HCT116 (cell line): ENCODE measurements around the gene CGB1. TPM values are rescaled to one million over a fixed set of nuclear protein-coding genes. Genes with fewer than 3 reads are reported as not detected.

Source experiments
- ATAC-seq: fragments of 200-7000 bp; cut with Tn5 transposase; 2 replicates; pipeline ENCODE4 v1.9.1; 2020; ENCODE audit warnings: mild to moderate bottlenecking, moderate library complexity
- BruUV-seq: library from RNA; stranded (reverse); fragments of 400-500 nt; replicated peaks from 2 replicates; lab custom pipeline; 2021; lab: Mats Ljungman, UMichigan
- CTCF ChIA-PET: fragments of 300-600 bp; sonication (Branson Sonifier 250); formaldehyde crosslinking; loops from one replicate; lab custom pipeline; 2021; ENCODE audit warnings: antibody characterized with exemption; lab: Charles Lee
- POLR2A ChIA-PET: fragments of 300-600, 350-600 bp; sonication (Branson Sonifier 250); formaldehyde crosslinking; loops from one replicate; lab custom pipeline; 2021; ENCODE audit warnings: antibody characterized with exemption; lab: Charles Lee
- RAD21 ChIA-PET, 2 experiments: fragments of 300-600 bp; sonication (Branson Sonifier 250); formaldehyde crosslinking; loops; one replicate each; lab custom pipeline; 2023; ENCODE audit warnings: low total read pairs in 2 of 2; ENCODE audit not compliant: uncharacterized antibody in 2 of 2, unreplicated experiment in 2 of 2, low non-redundant PET in 1 of 2; lab: Charles Lee
- DNase-seq: peaks from one replicate; pipeline ENCODE4 v3.0.0-alpha.2; 2010; ENCODE audit warnings: low read depth, low spot score
- H2AFZ ChIP-seq: fragments of 200-600 bp; shearing (Covaris generic), sonication (generic); 2 replicates; pipeline ENCODE4 v1.6.1; 2017; ENCODE audit warnings: low read depth, mixed run types, mixed read lengths, antibody characterized with exemption, low read length; ENCODE audit not compliant: poor library complexity, severe bottlenecking
- H3K27ac ChIP-seq: 2 replicates; pipeline ENCODE4 v1.5.1; 2012; ENCODE audit warnings: low read depth, low read length
- H3K27me3 ChIP-seq: fragments of 200-600 bp; sonication (generic); 2 replicates; pipeline ENCODE4 v1.6.1; 2016; ENCODE audit warnings: mixed run types, low read length, mixed read lengths; ENCODE audit not compliant: insufficient read depth
- H3K36me3 ChIP-seq, 2 experiments: fragments of 200-500 bp in 1 of 2; fragments of 200-600 bp in 1 of 2; sonication (Bioruptor generic) in 1 of 2; sonication (generic) in 1 of 2; 2 replicates each; pipeline versions ENCODE4 v1.5.1 to v1.6.1; 2014 to 2016; ENCODE audit warnings: low read length in 2 of 2, inconsistent platforms in 1 of 2, mixed read lengths in 1 of 2, mixed run types in 1 of 2; ENCODE audit not compliant: insufficient read depth in 2 of 2, control insufficient read depth in 1 of 2
- H3K4me1 ChIP-seq, 2 experiments: fragments of 200-600 bp in 1 of 2; sonication (generic) in 1 of 2; 2 replicates each; pipeline versions ENCODE4 v1.5.1 to v1.6.1; 2012 to 2017; ENCODE audit warnings: low read length in 2 of 2, inconsistent platforms in 1 of 2, mild to moderate bottlenecking in 1 of 2, mixed read lengths in 1 of 2, mixed run types in 1 of 2, moderate library complexity in 1 of 2; ENCODE audit not compliant: insufficient read depth in 2 of 2, control insufficient read depth in 1 of 2
- H3K4me2 ChIP-seq: fragments of 200-600 bp; sonication (generic); 2 replicates; pipeline ENCODE4 v1.6.1; 2017; ENCODE audit warnings: mixed run types, low read length, mixed read lengths
- H3K4me3 ChIP-seq, 2 experiments: fragments of 200-600 bp in 1 of 2; sonication (generic) in 1 of 2; replicated peaks in 1 of 2; 2 replicates each; pipeline ENCODE4 v1.5.1; 2011 to 2016; ENCODE audit warnings: low read length in 2 of 2, control low read depth in 1 of 2, low read depth in 1 of 2, mild to moderate bottlenecking in 1 of 2, mixed read lengths in 1 of 2, mixed run types in 1 of 2
- H3K79me2 ChIP-seq: fragments of 200-600 bp; sonication (generic); 2 replicates; pipeline ENCODE4 v1.6.1; 2017; ENCODE audit warnings: mild to moderate bottlenecking, mixed run types, low read length, moderate library complexity, mixed read lengths; ENCODE audit not compliant: insufficient read depth
- H3K9ac ChIP-seq: fragments of 200-600 bp; sonication (generic); 2 replicates; pipeline ENCODE4 v1.6.1; 2016; ENCODE audit warnings: low read length, mixed read lengths
- H3K9me2 ChIP-seq: fragments of 200-600 bp; sonication (generic), shearing (Covaris generic); 2 replicates; pipeline ENCODE4 v1.6.1; 2017; ENCODE audit warnings: mixed run types, mild to moderate bottlenecking, moderate library complexity; ENCODE audit not compliant: insufficient read depth
- H3K9me3 ChIP-seq, 2 experiments: fragments of 200-500 bp in 1 of 2; fragments of 200-600 bp in 1 of 2; sonication (Bioruptor generic) in 1 of 2; sonication (generic) in 1 of 2; 2 replicates each; pipeline ENCODE4 v1.6.1; 2014 to 2017; ENCODE audit warnings: low read length in 2 of 2, mixed read lengths in 2 of 2, inconsistent platforms in 1 of 2, low read depth in 1 of 2, mild to moderate bottlenecking in 1 of 2, mixed run types in 1 of 2, moderate library complexity in 1 of 2; ENCODE audit not compliant: control insufficient read depth in 1 of 2, insufficient read depth in 1 of 2
- H4K20me1 ChIP-seq: fragments of 200-600 bp; sonication (generic), shearing (Covaris generic); 2 replicates; pipeline ENCODE4 v1.6.1; 2017; ENCODE audit warnings: mixed run types, mild to moderate bottlenecking, moderate library complexity; ENCODE audit not compliant: insufficient read depth
- CBX3 ChIP-seq: IDR thresholded peaks from 2 replicates; pipeline ENCODE4 v1.6.1; 2012; ENCODE audit warnings: low read depth
- CEBPB ChIP-seq: IDR thresholded peaks from 2 replicates; pipeline ENCODE4 v1.6.1; 2012; ENCODE audit warnings: low read depth
- ELF1 ChIP-seq: IDR thresholded peaks from 2 replicates; pipeline ENCODE4 v1.6.1; 2012; ENCODE audit warnings: low read depth, borderline replicate concordance
- POLR2AphosphoS5 ChIP-seq: IDR thresholded peaks from 2 replicates; pipeline ENCODE4 v1.6.1; 2011; ENCODE audit warnings: mild to moderate bottlenecking, low read depth, low read length, moderate library complexity
- SRF ChIP-seq: IDR thresholded peaks from 2 replicates; pipeline ENCODE4 v1.6.1; 2012; ENCODE audit warnings: low read depth
- TCF7L2 ChIP-seq: IDR thresholded peaks from 2 replicates; pipeline ENCODE4 v1.7.0; 2011; ENCODE audit warnings: borderline replicate concordance, inconsistent platforms; ENCODE audit not compliant: insufficient read depth, insufficient read length; ENCODE audit errors: extremely low read depth
- YY1 ChIP-seq: IDR thresholded peaks from 2 replicates; pipeline ENCODE4 v1.6.1; 2011; ENCODE audit warnings: low read length, low read depth, moderate library complexity, mild to moderate bottlenecking; ENCODE audit not compliant: insufficient replicate concordance; ENCODE audit errors: extremely low read depth
- ZNF274 ChIP-seq: fragments of 200-500 bp; sonication (Bioruptor generic); IDR thresholded peaks from 2 replicates; pipeline ENCODE4 v1.6.1; 2014; ENCODE audit warnings: mild to moderate bottlenecking, low read depth, low read length, inconsistent platforms
- intact Hi-C: fragments of 100-400 bp; cut with micrococcal nuclease; formaldehyde crosslinking; loops from 2 replicates; pipeline ENCODE4 v1.10.0; 2022
- total RNA-seq: library from RNA; stranded (reverse); gene quantifications from one replicate; pipeline ENCODE4 v1.2.1, GENCODE V29; 2021; ENCODE audit not compliant: unreplicated experiment
- TF ChIP-seq, protein P1 (sequence below): IDR thresholded peaks from 2 replicates; pipeline ENCODE4 v1.6.1; 2012
- TF ChIP-seq, protein P2 (sequence below): IDR thresholded peaks from 2 replicates; pipeline ENCODE4 v1.6.1; 2011; ENCODE audit warnings: mild to moderate bottlenecking, low read length, moderate library complexity; ENCODE audit not compliant: insufficient replicate concordance; ENCODE audit errors: extremely low read depth
- TF ChIP-seq, protein P3 (sequence below): IDR thresholded peaks from 2 replicates; pipeline ENCODE4 v1.6.1; 2012; ENCODE audit warnings: low read depth
- TF ChIP-seq, protein P4 (sequence below), 3 experiments: fragments of 200-600 bp in 1 of 3; sonication (generic) in 1 of 3; IDR thresholded peaks in 2 of 3; conservative IDR thresholded peaks in 1 of 3; 2 replicates each; pipeline ENCODE4 v1.5.1; 2012 to 2017; ENCODE audit warnings: low read depth in 2 of 3, low read length in 2 of 3, antibody characterized with exemption in 1 of 3, borderline replicate concordance in 1 of 3, control low read depth in 1 of 3, mild to moderate bottlenecking in 1 of 3, mixed read lengths in 1 of 3, mixed run types in 1 of 3, moderate library complexity in 1 of 3; ENCODE audit not compliant: insufficient read depth in 1 of 3

CGB1 gene
- total RNA-seq, 1 experiment from 2014 or later = 0.76 TPM

DNA sequence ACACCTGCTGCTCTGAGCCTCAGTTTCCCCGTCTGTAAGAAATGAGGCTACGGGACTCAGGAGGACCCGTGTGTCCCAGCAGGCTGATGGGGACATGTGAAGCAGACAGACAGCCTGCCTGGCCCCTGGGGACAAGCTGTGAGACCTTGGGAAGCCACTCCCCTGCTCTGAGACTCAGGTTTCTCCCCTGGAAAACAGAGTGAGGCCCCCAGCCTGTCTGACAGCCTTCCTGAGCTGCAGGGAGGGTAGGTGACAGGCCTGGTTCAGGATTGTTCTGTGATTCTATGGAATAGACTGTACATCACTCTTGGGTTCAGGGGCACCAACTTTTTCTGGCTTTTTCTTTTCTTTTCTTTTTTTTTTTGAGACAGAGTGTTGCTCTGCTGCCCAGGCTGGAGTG, 30.9 kb upstream of the CGB1 start:
- no peak overlapping the region for H2AFZ ChIP-seq
- intact Hi-C loops = no loop called here
- peaks cover 30 to 50% of the 10 kb centered on the region in 2 experiments for H3K4me1 ChIP-seq
- H3K27me3 ChIP-seq = no peaks in the 10 kb centered on the region
- no peak overlapping the region; the same call in 1 of the 2 replicates for H3K4me2 ChIP-seq
- H3K9me2 ChIP-seq = no peaks in the 10 kb centered on the region
- no peak for TF ChIP-seq YY1
- TF ChIP-seq ZNF274 = no peak
- TF ChIP-seq, protein P1, sequence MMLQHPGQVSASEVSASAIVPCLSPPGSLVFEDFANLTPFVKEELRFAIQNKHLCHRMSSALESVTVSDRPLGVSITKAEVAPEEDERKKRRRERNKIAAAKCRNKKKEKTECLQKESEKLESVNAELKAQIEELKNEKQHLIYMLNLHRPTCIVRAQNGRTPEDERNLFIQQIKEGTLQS = no peak
- no peak for TF ChIP-seq POLR2AphosphoS5
- no peak for TF ChIP-seq SRF
- TF ChIP-seq, protein P2, sequence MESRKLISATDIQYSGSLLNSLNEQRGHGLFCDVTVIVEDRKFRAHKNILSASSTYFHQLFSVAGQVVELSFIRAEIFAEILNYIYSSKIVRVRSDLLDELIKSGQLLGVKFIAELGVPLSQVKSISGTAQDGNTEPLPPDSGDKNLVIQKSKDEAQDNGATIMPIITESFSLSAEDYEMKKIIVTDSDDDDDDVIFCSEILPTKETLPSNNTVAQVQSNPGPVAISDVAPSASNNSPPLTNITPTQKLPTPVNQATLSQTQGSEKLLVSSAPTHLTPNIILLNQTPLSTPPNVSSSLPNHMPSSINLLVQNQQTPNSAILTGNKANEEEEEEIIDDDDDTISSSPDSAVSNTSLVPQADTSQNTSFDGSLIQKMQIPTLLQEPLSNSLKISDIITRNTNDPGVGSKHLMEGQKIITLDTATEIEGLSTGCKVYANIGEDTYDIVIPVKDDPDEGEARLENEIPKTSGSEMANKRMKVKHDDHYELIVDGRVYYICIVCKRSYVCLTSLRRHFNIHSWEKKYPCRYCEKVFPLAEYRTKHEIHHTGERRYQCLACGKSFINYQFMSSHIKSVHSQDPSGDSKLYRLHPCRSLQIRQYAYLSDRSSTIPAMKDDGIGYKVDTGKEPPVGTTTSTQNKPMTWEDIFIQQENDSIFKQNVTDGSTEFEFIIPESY = no peak
- TF ChIP-seq ELF1 = no peak
- no peak for TF ChIP-seq CBX3
- TF ChIP-seq, protein P3, sequence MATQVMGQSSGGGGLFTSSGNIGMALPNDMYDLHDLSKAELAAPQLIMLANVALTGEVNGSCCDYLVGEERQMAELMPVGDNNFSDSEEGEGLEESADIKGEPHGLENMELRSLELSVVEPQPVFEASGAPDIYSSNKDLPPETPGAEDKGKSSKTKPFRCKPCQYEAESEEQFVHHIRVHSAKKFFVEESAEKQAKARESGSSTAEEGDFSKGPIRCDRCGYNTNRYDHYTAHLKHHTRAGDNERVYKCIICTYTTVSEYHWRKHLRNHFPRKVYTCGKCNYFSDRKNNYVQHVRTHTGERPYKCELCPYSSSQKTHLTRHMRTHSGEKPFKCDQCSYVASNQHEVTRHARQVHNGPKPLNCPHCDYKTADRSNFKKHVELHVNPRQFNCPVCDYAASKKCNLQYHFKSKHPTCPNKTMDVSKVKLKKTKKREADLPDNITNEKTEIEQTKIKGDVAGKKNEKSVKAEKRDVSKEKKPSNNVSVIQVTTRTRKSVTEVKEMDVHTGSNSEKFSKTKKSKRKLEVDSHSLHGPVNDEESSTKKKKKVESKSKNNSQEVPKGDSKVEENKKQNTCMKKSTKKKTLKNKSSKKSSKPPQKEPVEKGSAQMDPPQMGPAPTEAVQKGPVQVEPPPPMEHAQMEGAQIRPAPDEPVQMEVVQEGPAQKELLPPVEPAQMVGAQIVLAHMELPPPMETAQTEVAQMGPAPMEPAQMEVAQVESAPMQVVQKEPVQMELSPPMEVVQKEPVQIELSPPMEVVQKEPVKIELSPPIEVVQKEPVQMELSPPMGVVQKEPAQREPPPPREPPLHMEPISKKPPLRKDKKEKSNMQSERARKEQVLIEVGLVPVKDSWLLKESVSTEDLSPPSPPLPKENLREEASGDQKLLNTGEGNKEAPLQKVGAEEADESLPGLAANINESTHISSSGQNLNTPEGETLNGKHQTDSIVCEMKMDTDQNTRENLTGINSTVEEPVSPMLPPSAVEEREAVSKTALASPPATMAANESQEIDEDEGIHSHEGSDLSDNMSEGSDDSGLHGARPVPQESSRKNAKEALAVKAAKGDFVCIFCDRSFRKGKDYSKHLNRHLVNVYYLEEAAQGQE = no peak
- TF ChIP-seq, protein P4, sequence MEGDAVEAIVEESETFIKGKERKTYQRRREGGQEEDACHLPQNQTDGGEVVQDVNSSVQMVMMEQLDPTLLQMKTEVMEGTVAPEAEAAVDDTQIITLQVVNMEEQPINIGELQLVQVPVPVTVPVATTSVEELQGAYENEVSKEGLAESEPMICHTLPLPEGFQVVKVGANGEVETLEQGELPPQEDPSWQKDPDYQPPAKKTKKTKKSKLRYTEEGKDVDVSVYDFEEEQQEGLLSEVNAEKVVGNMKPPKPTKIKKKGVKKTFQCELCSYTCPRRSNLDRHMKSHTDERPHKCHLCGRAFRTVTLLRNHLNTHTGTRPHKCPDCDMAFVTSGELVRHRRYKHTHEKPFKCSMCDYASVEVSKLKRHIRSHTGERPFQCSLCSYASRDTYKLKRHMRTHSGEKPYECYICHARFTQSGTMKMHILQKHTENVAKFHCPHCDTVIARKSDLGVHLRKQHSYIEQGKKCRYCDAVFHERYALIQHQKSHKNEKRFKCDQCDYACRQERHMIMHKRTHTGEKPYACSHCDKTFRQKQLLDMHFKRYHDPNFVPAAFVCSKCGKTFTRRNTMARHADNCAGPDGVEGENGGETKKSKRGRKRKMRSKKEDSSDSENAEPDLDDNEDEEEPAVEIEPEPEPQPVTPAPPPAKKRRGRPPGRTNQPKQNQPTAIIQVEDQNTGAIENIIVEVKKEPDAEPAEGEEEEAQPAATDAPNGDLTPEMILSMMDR (IDR thresholded peaks at IDR 0.05 in 2 of 3, conservative IDR thresholded peaks at IDR 0.05 in 1 of 3; ENCODE audit: borderline replicate concordance in 1 of 3, insufficient read depth in 1 of 3, low read depth in 2 of 3, low read length in 2 of 3) = no peak
- TF ChIP-seq TCF7L2 = no peak
- no peak for TF ChIP-seq CEBPB
- no TSS peak for BruUV-seq
- no peaks in the 10 kb centered on the region for H3K9me3 ChIP-seq
- DNase-seq = no peak
- H3K79me2 ChIP-seq = no peaks in the 10 kb centered on the region
- CTCF ChIA-PET = no interaction called here
- H3K9ac ChIP-seq = no peak overlapping the region
- no peaks in the 10 kb centered on the region for H4K20me1 ChIP-seq
- no peaks in the 10 kb centered on the region for H3K36me3 ChIP-seq
- H3K27ac ChIP-seq = no peak overlapping the region
- no peak overlapping the region for H3K4me3 ChIP-seq
- RAD21 ChIA-PET = no interaction called here
- ATAC-seq = no peak
- POLR2A ChIA-PET = interaction anchor here (0.6 kb wide), 1 partner anchor 32 kb away, joined by 3 read pairs; no protein-coding TSS in a partner anchor
